SJCRH30 (cell line): ENCODE data around the gene KBTBD7. TPM values are rescaled to one million over a fixed set of nuclear protein-coding genes. Genes with fewer than 3 reads are reported as not detected.
"Not testable (repeated sequence)": the region's sequence is repeated elsewhere in the genome, so short reads cannot be mapped to it uniquely, and the experiment has no call there.

Experiments
- DNase-seq, 2 experiments: peaks; one replicate each; pipeline ENCODE4 v3.0.0-alpha.2; 2015 to 2020
- H3K27ac ChIP-seq: fragments of 250-450 bp; sonication (Bioruptor Pico); 2 replicates; pipeline ENCODE4 v1.5.1; 2020; ENCODE audit warnings: mild to moderate bottlenecking, moderate library complexity
- H3K27me3 ChIP-seq: fragments of 250-450 bp; sonication (Bioruptor Pico); 2 replicates; pipeline ENCODE4 v1.5.1; 2020; ENCODE audit warnings: mild to moderate bottlenecking, moderate library complexity
- H3K36me3 ChIP-seq: fragments of 250-450 bp; sonication (Bioruptor Pico); 2 replicates; pipeline ENCODE4 v1.5.1; 2020; ENCODE audit warnings: mild to moderate bottlenecking, moderate library complexity
- H3K4me1 ChIP-seq: fragments of 250-450 bp; sonication (Bioruptor Pico); 2 replicates; pipeline ENCODE4 v1.5.1; 2020; ENCODE audit warnings: mild to moderate bottlenecking, moderate library complexity
- H3K4me3 ChIP-seq: fragments of 250-450 bp; sonication (Bioruptor Pico); 2 replicates; pipeline ENCODE4 v1.5.1; 2020; ENCODE audit warnings: mild to moderate bottlenecking, moderate library complexity
- H3K9me3 ChIP-seq: fragments of 250-450 bp; sonication (Bioruptor Pico); replicated peaks from 2 replicates; pipeline ENCODE4 v1.5.1; 2020; ENCODE audit warnings: mild to moderate bottlenecking, moderate library complexity
- total RNA-seq: library from RNA; depleted of rRNA; stranded (reverse); fragments of >200 nt; shearing (Covaris generic); gene quantifications from 2 replicates; pipeline ENCODE4 v1.2.3, GENCODE V29; 2014

Gene KBTBD7
- total RNA-seq, 1 experiment from 2014 or later: 14.7 TPM

DNA sequence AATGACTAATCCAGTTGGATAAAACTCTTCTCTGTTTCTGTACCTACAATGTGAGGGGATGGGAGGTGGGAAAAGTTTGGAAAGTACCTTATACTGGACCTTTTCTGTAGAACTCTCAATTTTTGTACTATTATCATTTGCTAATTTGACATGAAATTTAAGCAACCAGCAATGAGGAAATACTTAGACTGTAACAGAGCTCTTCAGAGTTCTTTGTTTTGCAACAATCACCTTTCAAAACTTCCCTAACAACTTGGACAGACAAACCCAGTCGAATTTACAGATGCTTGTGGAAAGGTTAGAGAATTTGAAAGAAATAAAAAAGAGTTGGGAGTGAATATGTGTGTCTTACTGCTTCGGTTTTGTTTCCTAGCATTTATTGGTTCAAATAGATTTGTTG is 16.8 kb downstream of the KBTBD7 start:
- no peak overlapping the region for H3K4me3 ChIP-seq
- DNase-seq: no peak
- H3K4me1 ChIP-seq: no peaks in the 10 kb centered on the region
- peaks cover 8% of the 10 kb centered on the region; the same call in 1 of the 2 replicates for H3K9me3 ChIP-seq
- no peaks in the 10 kb centered on the region for H3K36me3 ChIP-seq
- no peak overlapping the region for H3K27ac ChIP-seq
- H3K27me3 ChIP-seq: no peaks in the 10 kb centered on the region

DNA sequence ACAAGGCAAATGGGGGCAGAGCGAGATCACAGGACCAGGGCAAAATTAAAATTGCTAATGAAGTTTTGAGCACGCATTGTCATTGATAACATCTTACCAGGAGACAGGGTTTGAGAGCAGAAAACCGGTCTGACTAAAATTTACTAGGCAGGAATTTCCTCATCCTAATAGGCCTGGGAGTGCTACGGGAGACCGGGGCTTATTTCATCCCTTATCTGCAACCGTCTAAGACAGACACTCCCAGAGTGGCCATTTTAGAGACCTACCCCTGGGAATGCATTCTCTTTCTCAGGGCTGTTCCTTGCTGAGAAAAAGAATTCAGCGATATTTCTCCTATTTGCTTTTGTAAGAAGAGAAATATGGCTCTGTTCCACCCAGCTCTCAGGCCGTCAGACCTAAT is 18.8 kb downstream of the KBTBD7 start:
- H3K9me3 ChIP-seq, H3K4me1 ChIP-seq, H3K27ac ChIP-seq, H3K36me3 ChIP-seq, DNase-seq, H3K4me3 ChIP-seq, H3K27me3 ChIP-seq: not testable (repeated sequence)

DNA sequence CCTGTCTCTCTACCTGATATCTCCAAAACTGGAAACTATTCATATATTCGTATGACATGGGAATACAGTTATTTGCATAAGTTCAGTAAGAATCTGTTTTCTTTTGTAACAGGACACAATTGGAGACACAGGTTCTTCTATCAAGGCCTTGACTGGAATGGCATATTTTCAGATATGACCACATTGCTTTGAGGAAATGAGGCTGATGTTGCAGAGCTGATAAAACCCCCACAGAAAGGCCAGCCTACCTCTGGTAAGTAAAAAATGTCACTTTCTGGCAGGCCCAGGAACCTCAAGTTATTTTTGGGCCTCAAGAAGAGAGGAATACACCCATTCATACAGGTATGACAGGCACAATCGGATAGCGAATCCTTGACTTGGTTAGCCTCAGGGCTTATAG is 32.2 kb downstream of the KBTBD7 start:
- Histone ChIP-seq H3K36me3 (no peaks in the 10 kb centered on the region), H3K9me3 (no peaks in the 10 kb centered on the region), H3K4me1 (no peaks in the 10 kb centered on the region), H3K4me3 (no peak overlapping the region), H3K27me3 (no peaks in the 10 kb centered on the region), H3K27ac (no peak overlapping the region)
- no peak for DNase-seq

DNA sequence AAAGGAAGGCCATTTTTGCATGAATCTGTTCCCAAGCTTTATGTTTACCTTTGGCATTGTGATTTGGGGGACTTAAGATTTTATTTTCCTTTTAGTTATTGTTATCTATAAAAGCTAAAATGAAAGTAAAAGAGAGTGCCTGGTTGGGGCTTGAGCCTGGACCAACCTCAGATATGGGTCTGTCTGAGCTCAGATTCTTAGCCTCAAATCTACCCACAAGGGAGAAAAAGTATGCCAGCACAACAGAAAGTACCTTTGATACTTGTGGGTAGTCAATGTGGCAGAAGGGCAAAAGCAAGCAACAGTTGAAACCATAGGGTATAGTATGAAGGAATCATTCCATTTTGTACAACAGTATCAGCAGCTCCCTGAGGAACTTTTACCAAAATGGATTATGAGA is 35.2 kb downstream of the KBTBD7 start:
- no peak for DNase-seq
- H3K4me3 ChIP-seq: no peak overlapping the region
- H3K27me3 ChIP-seq: no peaks in the 10 kb centered on the region
- H3K27ac ChIP-seq: no peak overlapping the region
- H3K9me3 ChIP-seq: no peaks in the 10 kb centered on the region
- no peaks in the 10 kb centered on the region for H3K36me3 ChIP-seq
- no peaks in the 10 kb centered on the region for H3K4me1 ChIP-seq

DNA sequence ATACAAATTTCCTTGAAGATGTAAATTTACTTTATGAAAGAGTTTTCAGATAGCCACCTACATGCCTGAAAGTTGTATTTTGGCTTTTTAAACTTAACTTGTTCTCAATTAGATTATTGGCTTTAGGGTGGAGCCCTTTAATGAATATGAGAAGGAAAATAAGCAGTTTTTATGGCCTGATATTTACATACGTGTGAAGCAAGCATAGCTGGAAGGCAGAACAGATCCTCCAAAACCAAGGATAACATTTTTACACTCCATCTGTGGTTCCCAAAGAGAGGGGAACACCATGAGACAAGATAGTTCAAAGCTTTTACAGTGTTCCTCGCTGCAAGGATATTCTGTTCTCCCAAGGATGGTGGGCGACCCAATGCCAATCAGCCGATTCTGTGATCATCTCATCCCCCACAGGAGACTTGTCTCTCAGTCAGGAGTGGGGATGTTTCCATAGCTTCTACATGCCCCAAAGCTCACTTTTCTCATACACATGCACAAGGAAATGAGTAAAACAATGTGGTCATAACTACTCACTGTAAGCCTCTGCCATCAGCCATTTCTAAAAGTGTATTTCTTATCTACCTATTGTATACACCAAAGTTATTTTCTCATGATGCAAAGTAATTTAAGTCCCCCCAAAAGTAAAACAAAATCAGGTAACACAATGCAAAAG is 37.2 kb downstream of the KBTBD7 start:
- no peak for DNase-seq
- Histone ChIP-seq H3K36me3 (no peaks in the 10 kb centered on the region), H3K4me3 (no peak overlapping the region)

DNA sequence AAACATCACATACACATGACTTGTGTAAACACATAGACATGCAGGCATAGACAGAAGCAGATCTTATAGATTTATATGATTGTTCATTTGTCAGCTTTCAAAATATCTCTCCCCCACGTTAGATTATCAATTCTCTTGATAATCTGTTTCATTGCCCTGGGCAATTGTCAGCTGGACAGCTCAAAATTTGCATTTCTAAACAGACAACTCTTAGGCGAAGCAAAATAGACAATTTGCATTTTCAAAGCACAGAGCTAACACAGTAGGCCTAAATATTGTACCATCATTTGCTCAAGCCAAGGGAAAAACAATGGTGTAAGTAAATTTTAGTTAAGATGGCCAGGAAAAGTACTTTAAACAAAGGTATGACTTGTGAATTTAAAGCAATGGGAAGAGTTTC is 37.7 kb downstream of the KBTBD7 start:
- DNase-seq: no peak
- H3K27ac ChIP-seq: no peak overlapping the region
- no peaks in the 10 kb centered on the region for H3K9me3 ChIP-seq
- no peak overlapping the region for H3K4me3 ChIP-seq
- H3K4me1 ChIP-seq: no peaks in the 10 kb centered on the region
- no peaks in the 10 kb centered on the region for H3K36me3 ChIP-seq
- no peaks in the 10 kb centered on the region for H3K27me3 ChIP-seq

More for the DNA sequence above, 37.2 kb downstream of the KBTBD7 start:
- Histone ChIP-seq H3K27me3 (no peaks in the 10 kb centered on the region), H3K9me3 (no peaks in the 10 kb centered on the region), H3K27ac (no peak overlapping the region), H3K4me1 (no peaks in the 10 kb centered on the region)

DNA sequence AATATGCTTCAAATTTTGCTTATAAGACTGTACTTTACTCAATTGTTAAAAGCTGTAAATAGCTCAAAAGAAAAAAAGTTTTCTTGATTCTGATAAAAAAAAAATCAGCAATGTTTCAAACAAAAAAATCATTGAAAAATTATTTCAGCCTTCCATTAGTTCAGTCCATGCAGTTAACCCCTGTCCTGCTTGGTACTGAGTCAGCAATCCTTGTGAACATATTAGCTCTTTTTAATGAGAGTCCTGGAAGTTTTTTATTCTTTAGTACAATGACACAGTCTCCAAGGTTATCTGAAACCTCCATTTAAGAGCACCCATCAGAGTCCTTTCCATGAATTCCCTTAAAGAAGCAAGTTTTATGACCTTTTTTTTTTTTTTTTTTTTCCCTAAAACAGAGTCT is 40.3 kb downstream of the KBTBD7 start:
- H3K27ac ChIP-seq: no peak overlapping the region
- H3K36me3 ChIP-seq: no peaks in the 10 kb centered on the region
- H3K4me1 ChIP-seq: no peaks in the 10 kb centered on the region
- no peaks in the 10 kb centered on the region for H3K27me3 ChIP-seq
- no peak for DNase-seq
- no peak overlapping the region for H3K4me3 ChIP-seq
- peaks cover 13% of the 10 kb centered on the region for H3K9me3 ChIP-seq

DNA sequence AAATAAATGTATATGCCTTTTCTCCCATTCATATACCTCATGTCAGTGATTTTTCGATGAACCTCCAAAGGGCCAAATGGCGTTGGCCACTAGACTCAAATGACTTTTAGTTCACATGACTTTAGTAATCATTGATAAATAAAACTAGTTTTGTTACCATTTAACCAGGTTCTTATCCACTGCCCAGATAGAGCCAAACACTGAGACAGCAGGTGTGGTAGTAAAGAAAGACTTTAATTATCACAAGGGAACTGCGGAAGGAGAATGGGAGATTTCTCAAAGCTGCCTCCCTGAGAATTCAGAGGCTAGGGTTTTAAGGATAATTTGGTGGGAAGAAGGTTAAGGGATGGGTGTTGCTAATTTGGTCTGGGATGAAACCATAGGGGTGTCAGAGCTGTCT is 42.4 kb downstream of the KBTBD7 start:
- Histone ChIP-seq H3K4me3 (no peak overlapping the region), H3K27ac (no peak overlapping the region), H3K27me3 (no peaks in the 10 kb centered on the region), H3K36me3 (no peaks in the 10 kb centered on the region), H3K9me3 (peaks cover 20% of the 10 kb centered on the region), H3K4me1 (no peaks in the 10 kb centered on the region)
- DNase-seq: no peak

DNA sequence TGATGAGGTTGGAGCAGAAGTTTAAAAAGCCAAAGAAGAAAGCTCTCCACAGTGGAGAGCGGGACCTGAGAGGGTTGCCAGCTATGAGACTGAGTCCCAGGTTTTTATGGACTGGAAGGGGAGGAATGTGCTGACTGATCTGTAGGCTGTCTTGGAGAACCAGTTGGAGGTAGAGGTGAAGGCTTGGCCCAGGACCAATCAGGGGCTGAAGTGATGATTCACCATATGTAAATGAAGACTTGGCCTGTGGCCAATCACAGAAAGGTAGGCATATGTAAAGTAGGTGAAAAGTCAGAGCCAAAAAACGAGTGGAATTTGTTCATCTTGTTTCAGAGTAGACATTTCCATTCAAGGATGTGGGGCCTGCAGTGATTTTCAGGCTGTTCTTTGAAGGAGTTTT is 44.3 kb downstream of the KBTBD7 start:
- H3K9me3 ChIP-seq: peaks cover 20% of the 10 kb centered on the region
- DNase-seq: no peak
- no peaks in the 10 kb centered on the region for H3K4me1 ChIP-seq
- no peaks in the 10 kb centered on the region for H3K27me3 ChIP-seq
- no peak overlapping the region for H3K27ac ChIP-seq
- no peak overlapping the region for H3K4me3 ChIP-seq
- H3K36me3 ChIP-seq: no peaks in the 10 kb centered on the region

DNA sequence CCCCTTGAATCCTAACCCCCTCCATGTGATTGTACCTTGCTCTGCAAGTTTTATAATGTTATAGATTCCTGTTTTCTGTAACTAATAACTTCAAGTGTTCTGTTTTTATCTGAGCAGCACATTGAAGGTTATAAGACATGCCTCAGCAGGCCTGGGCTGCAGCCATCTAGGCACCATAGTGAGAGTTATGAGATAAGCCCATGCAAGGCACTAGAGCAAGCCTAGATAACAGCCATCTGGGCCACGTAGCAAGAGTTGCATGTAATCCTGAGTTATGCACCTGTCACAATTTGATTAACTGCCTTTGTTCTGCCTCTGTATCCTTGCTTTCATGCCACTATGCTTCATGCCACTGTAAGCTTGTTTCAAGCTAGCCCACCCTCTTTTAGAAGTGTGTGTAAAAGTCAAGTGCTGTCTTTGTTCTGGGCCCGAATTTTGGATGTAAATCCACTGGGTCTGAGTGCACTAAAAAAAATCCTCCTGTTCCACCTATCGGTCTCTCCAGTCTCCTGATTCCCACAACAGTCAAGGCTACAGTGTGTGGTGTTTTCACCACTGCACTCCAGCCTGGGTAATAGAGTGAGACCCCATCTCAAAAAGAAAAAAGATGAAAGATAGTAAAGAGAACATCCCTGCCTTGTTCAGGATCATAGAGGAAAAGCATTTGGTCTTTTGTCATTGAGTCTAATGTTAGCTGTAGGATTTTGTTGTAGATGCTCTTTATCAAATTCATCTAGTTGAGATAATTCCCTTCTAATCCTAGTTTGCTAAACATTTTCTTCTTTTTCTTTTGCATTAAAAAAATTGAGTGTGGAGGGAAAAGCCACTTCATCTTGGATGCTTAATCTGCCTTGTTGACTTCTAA is 45.7 kb downstream of the KBTBD7 start:
- peak in 1 of 2 experiments; percentile 17 for DNase-seq
- Histone ChIP-seq H3K9me3 (peaks cover 20% of the 10 kb centered on the region), H3K4me1 (no peaks in the 10 kb centered on the region), H3K4me3 (no peak overlapping the region), H3K27ac (no peak overlapping the region), H3K36me3 (no peaks in the 10 kb centered on the region), H3K27me3 (no peaks in the 10 kb centered on the region)

DNA sequence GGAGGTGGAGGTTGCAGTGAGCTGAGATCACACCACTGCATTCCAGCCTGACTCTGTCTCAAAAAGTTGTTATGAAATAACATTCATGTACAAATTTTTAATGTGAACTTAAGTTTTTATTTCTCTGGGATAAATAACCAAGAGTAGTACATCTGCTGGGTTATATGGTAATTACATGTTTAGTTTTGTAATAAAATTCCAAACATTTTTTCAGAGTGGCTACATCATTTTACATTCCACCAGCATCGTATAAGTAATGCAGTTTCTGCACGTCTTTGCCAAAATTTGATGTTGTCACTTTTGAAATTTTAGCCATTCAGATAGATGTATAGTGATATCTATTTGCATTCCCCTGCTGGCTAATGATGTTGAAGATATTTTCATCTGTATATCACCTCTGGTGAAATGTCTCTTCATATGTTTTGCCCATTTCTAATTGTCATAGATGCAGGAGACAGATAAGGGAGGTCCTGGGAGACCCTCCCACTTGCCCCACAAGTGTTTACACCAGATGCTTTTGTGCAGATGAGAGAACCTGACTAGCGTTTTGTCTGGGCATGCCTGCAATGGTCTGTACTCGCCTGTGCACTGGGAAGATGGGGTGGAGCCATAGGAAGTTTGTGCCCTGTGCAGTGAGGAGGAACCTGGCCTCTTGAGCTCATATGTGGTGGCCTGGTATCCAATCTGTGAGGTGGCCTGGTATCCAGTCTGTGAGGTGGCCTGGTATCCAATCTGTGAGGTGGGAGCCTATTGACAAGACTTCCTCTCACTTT is 49.0 kb downstream of the KBTBD7 start:
- Histone ChIP-seq H3K27me3 (no peaks in the 10 kb centered on the region), H3K4me1 (no peaks in the 10 kb centered on the region), H3K36me3 (no peaks in the 10 kb centered on the region), H3K27ac (no peak overlapping the region), H3K4me3 (no peak overlapping the region), H3K9me3 (peaks cover 17% of the 10 kb centered on the region)
- DNase-seq: no peak

DNA sequence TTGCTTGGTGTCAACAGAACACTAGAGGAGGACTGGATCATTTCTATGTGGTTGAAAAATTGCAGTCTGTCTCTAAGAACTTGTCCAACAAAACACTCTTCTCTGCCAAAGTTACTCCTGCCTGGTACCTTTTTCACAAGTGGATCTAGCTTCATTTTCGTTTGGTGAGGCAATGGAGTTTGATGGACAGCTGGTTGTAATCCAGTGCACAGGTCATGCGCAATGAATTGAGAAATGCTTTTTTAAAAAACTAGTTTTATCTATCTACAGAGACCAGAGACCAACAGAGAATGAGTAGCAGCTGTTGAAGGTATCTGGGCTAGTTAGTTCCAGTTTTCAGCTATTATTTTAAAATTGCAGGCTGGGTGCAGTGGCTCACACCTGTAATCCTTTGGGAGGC is 49.8 kb downstream of the KBTBD7 start:
- no peaks in the 10 kb centered on the region for H3K27me3 ChIP-seq
- no peaks in the 10 kb centered on the region for H3K36me3 ChIP-seq
- no peak overlapping the region for H3K4me3 ChIP-seq
- DNase-seq: no peak
- no peaks in the 10 kb centered on the region for H3K4me1 ChIP-seq
- no peak overlapping the region for H3K27ac ChIP-seq
- peaks cover 13% of the 10 kb centered on the region for H3K9me3 ChIP-seq
